HepG2 (cell line): ENCODE results near the gene GUK1. TPM values are rescaled to one million over a fixed set of nuclear protein-coding genes. Genes with fewer than 3 reads are reported as not detected.

Experiments
- ATAC-seq: fragments of 200-7000 bp; cut with Tn5 transposase; 3 replicates; pipeline ENCODE4 v1.9.1; 2020; ENCODE audit warnings: mild to moderate bottlenecking, moderate library complexity
- BruUV-seq: library from RNA; stranded (reverse); fragments of 400-500 nt; replicated peaks from 2 replicates; lab custom pipeline; 2021; lab: Mats Ljungman, UMichigan
- CTCF ChIA-PET: fragments of 300-600 bp; formaldehyde crosslinking; extraction: SDS; loops from one replicate; lab custom pipeline; 2021; ENCODE audit warnings: low total read pairs, inconsistent platforms, low intra/inter-chr PET ratio; lab: Yijun Ruan, JAX
- POLR2A ChIA-PET: fragments of 350-600 bp; sonication (Branson Sonifier 250); formaldehyde crosslinking; loops from one replicate; lab custom pipeline; 2020; ENCODE audit warnings: antibody characterized with exemption, inconsistent platforms; lab: Yijun Ruan, JAX
- DNase-seq: peaks from one replicate; pipeline ENCODE4 v3.0.0-alpha.2; 2015; ENCODE audit warnings: low spot score
- FAIRE-seq: peaks from 3 replicates; lab custom pipeline; 2011; peaks lifted over from hg19 to GRCh38; lab: Jason Lieb, UNC
- H2AFZ ChIP-seq: one replicate; pipeline ENCODE4 v1.6.1; 2011; ENCODE audit warnings: low read length, inconsistent platforms
- H3K27ac ChIP-seq: fragments of 300-600 bp; 3 replicates; pipeline ENCODE4 v1.8.0; 2011; ENCODE audit warnings: mixed run types, mild to moderate bottlenecking, mixed read lengths, low read length, inconsistent platforms; ENCODE audit not compliant: insufficient read depth; ENCODE audit errors: extremely low read length
- H3K27me3 ChIP-seq, 2 experiments: fragments of 200-600 bp in 1 of 2; 2 replicates in 1 of 2; 3 replicates in 1 of 2; pipeline versions ENCODE4 v1.6.0 to v1.8.0; 2011; ENCODE audit warnings: low read length in 2 of 2, mild to moderate bottlenecking in 2 of 2, moderate library complexity in 2 of 2, inconsistent platforms in 1 of 2; ENCODE audit not compliant: insufficient read depth in 2 of 2, control insufficient read depth in 1 of 2
- H3K36me3 ChIP-seq, 2 experiments: fragments of 200-600 bp in 1 of 2; replicated peaks in 1 of 2; 2 replicates in 1 of 2; 3 replicates in 1 of 2; pipeline versions ENCODE4 v1.5.1 to v1.8.0; 2011; ENCODE audit warnings: low read length in 2 of 2, inconsistent platforms in 1 of 2; ENCODE audit not compliant: insufficient read depth in 2 of 2, control insufficient read depth in 1 of 2
- H3K4me1 ChIP-seq: 2 replicates; pipeline ENCODE4 v1.5.1; 2012; ENCODE audit warnings: low read length, inconsistent platforms; ENCODE audit not compliant: insufficient read depth
- H3K4me2 ChIP-seq: 2 replicates; pipeline ENCODE4 v1.6.0; 2011; ENCODE audit warnings: low read depth, low read length, inconsistent platforms
- H3K4me3 ChIP-seq, 3 experiments: fragments of 200-600 bp in 1 of 3; sonication (generic), shearing (Covaris generic) in 1 of 3; replicated peaks in 1 of 3; 2 replicates each; pipeline ENCODE4 v1.5.1; 2011 to 2016; ENCODE audit warnings: low read length in 3 of 3, inconsistent platforms in 2 of 3, low read depth in 2 of 3, mild to moderate bottlenecking in 2 of 3, control low read depth in 1 of 3, mixed read lengths in 1 of 3; ENCODE audit not compliant: insufficient read depth in 1 of 3
- H3K79me2 ChIP-seq: one replicate; pipeline ENCODE4 v1.6.1; 2011; ENCODE audit warnings: low read length, inconsistent platforms; ENCODE audit not compliant: insufficient read depth
- H3K9ac ChIP-seq: 2 replicates; pipeline ENCODE4 v1.6.0; 2011; ENCODE audit warnings: mild to moderate bottlenecking, low read depth, low read length, inconsistent platforms; ENCODE audit not compliant: insufficient read depth
- H3K9me3 ChIP-seq: 2 replicates; pipeline ENCODE4 v1.5.1; 2012; ENCODE audit warnings: mild to moderate bottlenecking, low read length
- H4K20me1 ChIP-seq: 2 replicates; pipeline ENCODE4 v1.6.0; 2011; ENCODE audit warnings: inconsistent platforms, mild to moderate bottlenecking, low read length, moderate library complexity; ENCODE audit not compliant: insufficient read depth
- CERS6 ChIP-seq: sonication (generic); formaldehyde crosslinking; IDR thresholded peaks from 2 replicates; pipeline ENCODE4 v1.5.0; 2020; ENCODE audit warnings: missing genetic modification reagents
- HMGXB4 ChIP-seq, 2 experiments: sonication (generic) in 1 of 2; formaldehyde crosslinking in 1 of 2; IDR thresholded peaks; 2 replicates each; pipeline versions ENCODE4 v1.4.0 to v1.6.1; 2018 to 2020; ENCODE audit warnings: missing genetic modification reagents in 2 of 2, borderline replicate concordance in 1 of 2, low read depth in 1 of 2, mild to moderate bottlenecking in 1 of 2, missing biosample characterization in 1 of 2
- MEIS1 ChIP-seq: sonication (generic); formaldehyde crosslinking; IDR thresholded peaks from 2 replicates; pipeline ENCODE4 v1.9.0; 2021; ENCODE audit warnings: mild to moderate bottlenecking, missing genetic modification reagents, moderate library complexity, borderline replicate concordance
- MLX ChIP-seq: IDR thresholded peaks from 2 replicates; pipeline ENCODE4 v1.6.1; 2016
- NFAT5 ChIP-seq: sonication (generic); formaldehyde crosslinking; IDR thresholded peaks from 2 replicates; pipeline ENCODE4 v1.4.0; 2020; ENCODE audit warnings: missing genetic modification reagents
- NFIB ChIP-seq: sonication (generic); formaldehyde crosslinking; IDR thresholded peaks from 2 replicates; pipeline ENCODE4 v1.9.0; 2021; ENCODE audit warnings: missing genetic modification reagents, mild to moderate bottlenecking, borderline replicate concordance
- ZBTB37 ChIP-seq: sonication (generic); formaldehyde crosslinking; IDR thresholded peaks from 2 replicates; pipeline ENCODE4 v1.4.0; 2020; ENCODE audit warnings: mild to moderate bottlenecking, missing genetic modification reagents
- ZNF660 ChIP-seq: sonication (generic); formaldehyde crosslinking; IDR thresholded peaks from 2 replicates; pipeline ENCODE4 v1.5.1; 2020; ENCODE audit warnings: mild to moderate bottlenecking, low read depth, missing genetic modification reagents, borderline replicate concordance
- WGBS: methylation state at CpG from one replicate; pipeline ENCODE4 v1.1.6; 2017; ENCODE audit warnings: low lambda C conversion rate; 5-methylcytosine and 5-hydroxymethylcytosine counted together
- in situ Hi-C: cut with HindIII; loops from 2 replicates; pipeline ENCODE4 v1.10.0; 2017; ENCODE audit warnings: low pct_unique_long_range_greater_than_20kb; ENCODE audit not compliant: extremely low pct_ligation_motif_present
- intact Hi-C: fragments of 100-400 bp; cut with micrococcal nuclease; formaldehyde crosslinking; loops from one replicate; pipeline ENCODE4 v1.10.0; 2022; ENCODE audit not compliant: unreplicated experiment
- polyA plus RNA-seq, 8 experiments: library from polyadenylated mRNA; depleted of rRNA in 3 of 8; stranded (reverse) in 7 of 8; unstranded in 1 of 8; fragments of >200 nt; fragmentation: Illumina TruSeq in 4 of 8; extraction: Trizol in 4 of 8; gene quantifications; 2 replicates each; pipeline versions ENCODE4 v1.2.1 to v1.2.3, GENCODE V29; 2011 to 2016; ENCODE audit warnings: low read depth in 4 of 8, missing spikeins in 1 of 8, mixed read lengths in 1 of 8; ENCODE audit not compliant: insufficient read depth in 1 of 8
- total RNA-seq, 5 experiments: library from RNA; depleted of rRNA; stranded (reverse); fragments of >200 nt; fragmentation: Illumina TruSeq; extraction: Trizol; gene quantifications; 2 replicates each; pipeline ENCODE4 v1.2.3, GENCODE V29; 2016; ENCODE audit warnings: low read depth in 1 of 5

The GUK1 gene
- total and polyA plus RNA-seq, 2 of the 13 experiments (the other 11 are each of a cell fraction or from before 2014, with no cell fraction given) = 116 to 154 TPM

GRCh38 chr1:228105996-228106799 is 33.9 kb upstream of the GUK1 start:
- CTCF ChIA-PET = no interaction called here
- in situ Hi-C loops = no loop called here
- BruUV-seq = no TSS peak
- DNase-seq (no peak), ATAC-seq (no peak), FAIRE-seq (no peak)
- no peaks in the 10 kb centered on the region; a peak in 1 of 5 replicates for H3K27me3 ChIP-seq
- H3K4me1 ChIP-seq = peaks cover 40% of the 10 kb centered on the region
- POLR2A ChIA-PET = interaction anchor here (0.5 to 1.3 kb wide), 3 partner anchors 11 to 59 kb away, joined by 3 to 4 read pairs (median 4); partner anchors contain the start of gene IBA57
- H3K4me3 ChIP-seq = no peak overlapping the region
- H3K9ac ChIP-seq = no peak overlapping the region
- H4K20me1 ChIP-seq = peaks cover 4% of the 10 kb centered on the region; the same call in 1 of the 2 replicates
- WGBS = 80% methylated on average over 1 of the region's 8 CpGs
- H3K9me3 ChIP-seq = no peaks in the 10 kb centered on the region
- H3K79me2 ChIP-seq = peaks cover 31% of the 10 kb centered on the region
- no peak overlapping the region for H3K27ac ChIP-seq
- intact Hi-C loops = no loop called here
- no peak overlapping the region for H3K4me2 ChIP-seq
- peaks cover 2 to 7% of the 10 kb centered on the region in 2 experiments; a peak in 2 of 5 replicates for H3K36me3 ChIP-seq
- H2AFZ ChIP-seq = no peak overlapping the region
- TF ChIP-seq NFIB (CRISPR knock-in tag) (no peak), HMGXB4 (CRISPR knock-in tag; IDR thresholded peaks at IDR 0.05; ENCODE audit: borderline replicate concordance in 1 of 2, low read depth in 1 of 2) (no peak), ZNF660 (CRISPR knock-in tag) (no peak), ZBTB37 (CRISPR knock-in tag) (no peak), NFAT5 (CRISPR knock-in tag) (no peak), CERS6 (no peak), MLX (CRISPR knock-in tag) (no peak), MEIS1 (no peak)
